Stimulated activated CD8-positive, alpha-beta memory T cell treated with anti-CD3 and anti-CD28 coated beads, Interleukin-15, amount 100 ng/mL, for 4 hours (primary cell): ENCODE results near the gene RHEX.
"Not testable (repeated sequence)": the region's sequence is repeated elsewhere in the genome, so short reads cannot be mapped to it uniquely, and the experiment has no call there.

Experiments used
- DNase-seq, 2 donors: peaks; one replicate each; pipeline ENCODE4 v3.0.0-alpha.2; 2020; ENCODE audit warnings: low read depth in 2 of 2

RHEX gene

GRCh38 chr1:206052919-206053610 lies at the start of gene RHEX:
Gene RHEX (plus strand): TSS chr1:206053173. CDS start chr1:206097829, 44,656 bp downstream.
- DNase-seq, result not testable (repeated sequence)

- DNase-seq, result no peak
Observed at GRCh38 chr1:206003854-206004800, 48.8 kb upstream of the RHEX start.

GRCh38 chr1:206004826-206005225 lies 48.1 kb upstream of the RHEX start:
- no peak for DNase-seq

GRCh38 chr1:206005234-206005633 lies 47.7 kb upstream of the RHEX start:
- no peak for DNase-seq

- DNase-seq, result no peak
Observed at GRCh38 chr1:206005778-206006180, 47.2 kb upstream of the RHEX start.

GRCh38 chr1:206006946-206007345 lies 46.0 kb upstream of the RHEX start:
- no peak for DNase-seq

GRCh38 chr1:206010060-206010459 lies 42.9 kb upstream of the RHEX start:
- DNase-seq, result no peak

- DNase-seq, result no peak
Observed at GRCh38 chr1:206011057-206011456, 41.9 kb upstream of the RHEX start.

- no peak for DNase-seq
Observed at GRCh38 chr1:206012086-206012859, 40.7 kb upstream of the RHEX start.

GRCh38 chr1:206013026-206013795 lies 39.8 kb upstream of the RHEX start:
- no peak for DNase-seq

- no peak for DNase-seq
Observed at GRCh38 chr1:206014601-206015000, 38.4 kb upstream of the RHEX start.

GRCh38 chr1:206015071-206015470 lies 37.9 kb upstream of the RHEX start:
- no peak for DNase-seq

GRCh38 chr1:206020393-206021007 lies 32.5 kb upstream of the RHEX start:
- no peak for DNase-seq

- DNase-seq, result no peak
Observed at GRCh38 chr1:206021008-206021625, 31.9 kb upstream of the RHEX start.

- no peak for DNase-seq
Observed at GRCh38 chr1:206021626-206022365, 31.2 kb upstream of the RHEX start.

- no peak for DNase-seq
Observed at GRCh38 chr1:206022766-206023165, 30.2 kb upstream of the RHEX start.

- DNase-seq, result no peak
Observed at GRCh38 chr1:206023695-206024094, 29.3 kb upstream of the RHEX start, which contains the start of gene CTSE. Gene CTSE (minus strand): TSS chr1:206023895. CDS start chr1:206023791, 104 bp downstream.

GRCh38 chr1:206025283-206025820 lies 27.6 kb upstream of the RHEX start:
- DNase-seq, result no peak

GRCh38 chr1:206029484-206029883 lies 23.5 kb upstream of the RHEX start:
- DNase-seq, result no peak
